H9 (cell line): ENCODE data around the gene RNF181. TPM values are rescaled to one million over a fixed set of nuclear protein-coding genes. Genes with fewer than 3 reads are reported as not detected.
A peak's percentile ranks its signal among the peaks of the same experiment; 100 is the strongest.

Experiments
- DNase-seq: peaks from one replicate; pipeline ENCODE4 v3.0.0-alpha.2; 2017
- H2AFZ ChIP-seq: one replicate; pipeline ENCODE4 v1.6.1; 2013; ENCODE audit warnings: mild to moderate bottlenecking, low read length, control low read depth, moderate library complexity
- H2AK5ac ChIP-seq: 2 replicates; pipeline ENCODE4 v1.6.1; 2013; ENCODE audit warnings: low read length, control low read depth, mixed read lengths; ENCODE audit not compliant: insufficient read length
- H2BK120ac ChIP-seq: one replicate; pipeline ENCODE4 v1.6.1; 2013; ENCODE audit warnings: low read depth, mild to moderate bottlenecking, low read length, control low read depth, inconsistent platforms; ENCODE audit not compliant: poor library complexity, severe bottlenecking
- H2BK12ac ChIP-seq: 2 replicates; pipeline ENCODE4 v1.6.1; 2013; ENCODE audit warnings: low read length, control low read depth, mixed read lengths, low read depth; ENCODE audit not compliant: insufficient read length
- H2BK15ac ChIP-seq: 2 replicates; pipeline ENCODE4 v1.6.1; 2013; ENCODE audit warnings: low read depth, low read length, control low read depth
- H2BK20ac ChIP-seq: one replicate; pipeline ENCODE4 v1.6.1; 2013; ENCODE audit warnings: low read depth, mild to moderate bottlenecking, low read length, control low read depth, inconsistent platforms; ENCODE audit not compliant: poor library complexity, severe bottlenecking
- H2BK5ac ChIP-seq: 2 replicates; pipeline ENCODE4 v1.6.1; 2013; ENCODE audit warnings: low read length, control low read depth, mixed read lengths; ENCODE audit not compliant: insufficient read length
- H3K14ac ChIP-seq: 2 replicates; pipeline ENCODE4 v1.6.1; 2013; ENCODE audit warnings: low read length, control low read depth; ENCODE audit not compliant: insufficient read depth
- H3K18ac ChIP-seq: 2 replicates; pipeline ENCODE4 v1.6.1; 2013; ENCODE audit warnings: low read depth, mild to moderate bottlenecking, mixed read lengths, low read length, control low read depth; ENCODE audit not compliant: insufficient read length
- H3K23ac ChIP-seq: 2 replicates; pipeline ENCODE4 v1.6.1; 2013; ENCODE audit warnings: low read length, control low read depth, mixed read lengths, low read depth; ENCODE audit not compliant: insufficient read length
- H3K23me2 ChIP-seq: 2 replicates; pipeline ENCODE4 v1.6.1; 2013; ENCODE audit warnings: low read depth, mild to moderate bottlenecking, mixed read lengths, low read length, control low read depth; ENCODE audit not compliant: insufficient read length, poor library complexity, severe bottlenecking
- H3K27ac ChIP-seq: 2 replicates; pipeline ENCODE4 v1.5.1; 2013; ENCODE audit warnings: low read length, control low read depth, mixed read lengths, low read depth; ENCODE audit not compliant: insufficient read length
- H3K27me3 ChIP-seq: 2 replicates; pipeline ENCODE4 v1.6.1; 2013; ENCODE audit warnings: low read length, control low read depth, inconsistent platforms; ENCODE audit not compliant: insufficient read depth
- H3K4ac ChIP-seq: 2 replicates; pipeline ENCODE4 v1.6.1; 2013; ENCODE audit warnings: low read depth, mild to moderate bottlenecking, control low read depth, inconsistent platforms, low read length, moderate library complexity
- H3K4me1 ChIP-seq: 2 replicates; pipeline ENCODE4 v1.6.1; 2013; ENCODE audit warnings: low read length, control low read depth, inconsistent platforms; ENCODE audit not compliant: insufficient read depth
- H3K4me2 ChIP-seq: 2 replicates; pipeline ENCODE4 v1.6.1; 2013; ENCODE audit warnings: low read length, control low read depth, mixed read lengths; ENCODE audit not compliant: insufficient read length, insufficient read depth
- H3K56ac ChIP-seq: 2 replicates; pipeline ENCODE4 v1.6.1; 2013; ENCODE audit warnings: low read depth, mild to moderate bottlenecking, mixed read lengths, low read length, control low read depth; ENCODE audit not compliant: insufficient read length
- H3K79me1 ChIP-seq: 2 replicates; pipeline ENCODE4 v1.6.1; 2013; ENCODE audit warnings: low read depth, mild to moderate bottlenecking, moderate library complexity, low read length, control low read depth, inconsistent platforms; ENCODE audit not compliant: insufficient read depth, poor library complexity, severe bottlenecking
- H3K79me2 ChIP-seq: 2 replicates; pipeline ENCODE4 v1.6.1; 2013; ENCODE audit warnings: low read length, control low read depth, inconsistent platforms; ENCODE audit not compliant: insufficient read depth
- H3K9ac ChIP-seq: 2 replicates; pipeline ENCODE4 v1.6.1; 2013; ENCODE audit warnings: low read length, control low read depth, mixed read lengths; ENCODE audit not compliant: insufficient read length; ENCODE audit errors: extremely low read depth
- H3K9me3 ChIP-seq: one replicate; pipeline ENCODE4 v1.6.1; 2013; ENCODE audit warnings: low read depth, low read length, inconsistent platforms; ENCODE audit not compliant: control insufficient read depth
- H3T11ph ChIP-seq: one replicate; pipeline ENCODE4 v1.6.1; 2013; ENCODE audit warnings: mild to moderate bottlenecking, low read length, control low read depth, inconsistent platforms
- H4K20me1 ChIP-seq: one replicate; pipeline ENCODE4 v1.6.1; 2013; ENCODE audit not compliant: control insufficient read depth, insufficient read length, insufficient read depth
- H4K5ac ChIP-seq: 2 replicates; pipeline ENCODE4 v1.6.1; 2013; ENCODE audit warnings: low read depth, mild to moderate bottlenecking, mixed read lengths, low read length, control low read depth; ENCODE audit not compliant: insufficient read length
- H4K8ac ChIP-seq: replicated peaks from 2 replicates; pipeline ENCODE4 v1.6.1; 2013; ENCODE audit warnings: low read length, control low read depth, mixed read lengths, low read depth; ENCODE audit not compliant: insufficient read length
- H4K91ac ChIP-seq: 2 replicates; pipeline ENCODE4 v1.6.1; 2013; ENCODE audit warnings: low read depth, mild to moderate bottlenecking, moderate library complexity, mixed read lengths, low read length, control low read depth; ENCODE audit not compliant: insufficient read length
- H3K27ac Mint-ChIP-seq, 3 experiments: 2 replicates in 2 of 3; 3 replicates in 1 of 3; pipeline ENCODE4 v1.8.0; 2020 to 2021; ENCODE audit warnings: mixed read lengths in 3 of 3, mild to moderate bottlenecking in 1 of 3, moderate library complexity in 1 of 3
- H3K27me3 Mint-ChIP-seq: 2 replicates; pipeline ENCODE4 v1.8.0; 2021; ENCODE audit warnings: low read depth, mild to moderate bottlenecking, moderate library complexity, mixed read lengths
- H3K36me3 Mint-ChIP-seq, 3 experiments: 2 replicates in 2 of 3; 3 replicates in 1 of 3; pipeline ENCODE4 v1.8.0; 2020 to 2021; ENCODE audit warnings: low read depth in 3 of 3, mixed read lengths in 3 of 3; ENCODE audit not compliant: insufficient read depth in 1 of 3
- H3K4me1 Mint-ChIP-seq, 2 experiments: 2 replicates each; pipeline ENCODE4 v1.8.0; 2020; ENCODE audit warnings: mixed read lengths in 2 of 2
- H3K4me3 Mint-ChIP-seq, 2 experiments: 2 replicates in 1 of 2; 3 replicates in 1 of 2; pipeline ENCODE4 v1.8.0; 2020 to 2021; ENCODE audit warnings: mild to moderate bottlenecking in 2 of 2, mixed read lengths in 2 of 2, moderate library complexity in 1 of 2
- H3K9me3 Mint-ChIP-seq, 2 experiments: 2 replicates in 1 of 2; 3 replicates in 1 of 2; pipeline ENCODE4 v1.8.0; 2020; ENCODE audit warnings: mild to moderate bottlenecking in 2 of 2, mixed read lengths in 2 of 2, moderate library complexity in 1 of 2
- CTCF ChIP-seq: fragments of 200-600 bp; sonication (generic); conservative IDR thresholded peaks from 3 replicates; pipeline ENCODE4 v1.8.0; 2021; ENCODE audit warnings: antibody characterized with exemption, mild to moderate bottlenecking
- WGBS: extraction: QIAGEN DNeasy Blood & Tissue Kit; methylation state at CpG from one replicate; pipeline ENCODE4 v1.1.7; 2013; ENCODE audit warnings: missing lambda C conversion rate, low lambda C conversion rate, mixed read lengths; ENCODE audit not compliant: insufficient read length; ENCODE audit errors: extremely low coverage; 5-methylcytosine and 5-hydroxymethylcytosine counted together
- total RNA-seq: library from RNA; stranded (reverse); gene quantifications from 2 replicates; pipeline ENCODE4 v1.2.1, GENCODE V29; 2021

Gene RNF181
- total RNA-seq, 1 experiment from 2014 or later, result 122 TPM

GRCh38 chr2:85611705-85612587 lies 16.4 kb downstream of the RNF181 start, which contains the start of gene C2orf68:
Gene C2orf68 (minus strand): TSS chr2:85612066. CDS start chr2:85611984, 82 bp downstream.
- Mint-ChIP-seq H3K27me3 (no peaks in the 10 kb centered on the region), H3K9me3 (no peaks in the 10 kb centered on the region; a peak in 1 of 5 replicates), H3K4me1 (peaks cover 3 to 9% of the 10 kb centered on the region in 2 experiments; a peak in 3 of 4 replicates), H3K36me3 (peaks cover 15 to 35% (median 26%) of the 10 kb centered on the region in 3 experiments; a peak in 6 of 7 replicates), H3K4me3 (peak within 1 kb of the TSS; percentile 94 to 99), H3K27ac (peak within 1 kb of the TSS; percentile 89 to 96 (median 91))
- no peak within 1 kb of the TSS for H4K91ac ChIP-seq
- no peaks in the 10 kb centered on the region for H3K27me3 ChIP-seq
- WGBS, result no CpG with 5 or more reads among the region's 73 CpGs
- H3K9ac ChIP-seq, result peak within 1 kb of the TSS; percentile 77
- no peak within 1 kb of the TSS for H2BK120ac ChIP-seq
- no peak for TF ChIP-seq CTCF
- peaks cover under 1% of the 10 kb centered on the region for H3K79me1 ChIP-seq
- no peaks in the 10 kb centered on the region for H3K9me3 ChIP-seq
- peak within 1 kb of the TSS; percentile 7 for H2AK5ac ChIP-seq
- no peak within 1 kb of the TSS for H3K4ac ChIP-seq
- no peak within 1 kb of the TSS for H3K23ac ChIP-seq
- H3K4me2 ChIP-seq, result peak within 1 kb of the TSS; percentile 93
- H3K79me2 ChIP-seq, result peaks cover 8% of the 10 kb centered on the region
- H4K5ac ChIP-seq, result peak within 1 kb of the TSS; percentile 95
- peak within 1 kb of the TSS; percentile 28; the same call in 1 of the 2 replicates for H3K14ac ChIP-seq
- no peak within 1 kb of the TSS for H4K8ac ChIP-seq
- peak within 1 kb of the TSS; percentile 77 for H3K27ac ChIP-seq
- H2BK20ac ChIP-seq, result no peak within 1 kb of the TSS
- no peak within 1 kb of the TSS for H3T11ph ChIP-seq
- DNase-seq, result peak; percentile 95
- no peak within 1 kb of the TSS for H2BK15ac ChIP-seq
- no peak within 1 kb of the TSS for H2BK12ac ChIP-seq
- H3K18ac ChIP-seq, result peak within 1 kb of the TSS; percentile 81
- no peak within 1 kb of the TSS for H2AFZ ChIP-seq
- no peaks in the 10 kb centered on the region for H4K20me1 ChIP-seq
- no peaks in the 10 kb centered on the region for H3K4me1 ChIP-seq
- no peak within 1 kb of the TSS for H3K56ac ChIP-seq
- peaks cover 5% of the 10 kb centered on the region for H3K23me2 ChIP-seq
- peak within 1 kb of the TSS; percentile 43 for H2BK5ac ChIP-seq
